ENCODE measurements around the gene LRRIQ4. TPM values are rescaled to one million over a fixed set of nuclear protein-coding genes. Genes with fewer than 3 reads are reported as not detected.

Gene LRRIQ4
- total RNA-seq, 2 donors from 2014 or later = not detected

DNA sequence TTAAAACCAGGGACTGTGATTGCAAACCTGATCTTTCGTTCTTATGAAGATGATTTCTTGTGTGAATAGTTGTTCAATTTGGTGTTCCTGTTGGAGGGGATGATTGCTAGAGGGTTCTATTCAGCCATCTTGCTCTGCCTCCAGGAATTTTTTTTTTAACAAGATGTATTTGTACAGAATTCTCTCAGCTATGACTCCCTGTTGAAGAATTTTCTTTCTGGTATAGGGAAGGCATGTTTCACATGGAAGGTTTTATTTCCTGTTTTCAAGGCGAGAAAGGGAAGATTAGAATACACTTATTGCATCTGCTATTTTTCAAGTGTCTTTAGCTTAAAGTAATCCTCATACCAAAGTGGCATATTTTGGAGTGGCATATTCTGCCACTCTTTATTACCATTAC is 5.6 kb downstream of the LRRIQ4 start:
- ATAC-seq = no peak
- Mint-ChIP-seq H3K4me1 (peaks cover 7% of the 10 kb centered on the region), H3K36me3 (ENCODE audit: low read depth) (no peaks in the 10 kb centered on the region), H3K27ac (no peak overlapping the region), H3K27me3 (peaks cover 50% of the 10 kb centered on the region), H3K4me3 (no peak overlapping the region)
- H3K9me3 ChIP-seq (ENCODE audit: control insufficient read depth, low read length, poor library complexity, severe bottlenecking) = peaks cover 3% of the 10 kb centered on the region
- no peak for DNase-seq

DNA sequence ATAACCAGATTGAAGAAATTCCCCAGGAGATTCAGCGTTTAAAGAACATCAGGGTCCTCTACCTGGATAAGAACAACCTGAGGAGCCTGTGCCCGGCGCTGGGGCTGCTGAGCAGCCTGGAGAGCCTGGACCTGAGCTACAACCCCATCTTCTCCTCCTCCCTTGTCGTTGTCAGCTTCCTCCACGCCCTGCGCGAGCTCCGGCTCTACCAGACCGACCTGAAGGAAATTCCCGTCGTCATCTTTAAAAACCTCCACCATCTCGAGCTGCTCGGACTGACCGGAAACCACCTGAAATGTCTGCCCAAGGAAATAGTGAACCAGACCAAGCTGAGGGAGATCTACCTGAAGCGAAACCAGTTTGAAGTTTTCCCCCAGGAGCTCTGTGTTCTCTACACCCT is 9.4 kb downstream of the LRRIQ4 start:
- DNase-seq (no peak), ATAC-seq (no peak)
- Mint-ChIP-seq H3K4me1 (no peaks in the 10 kb centered on the region), H3K27ac (no peak overlapping the region), H3K36me3 (ENCODE audit: low read depth) (peaks cover 2% of the 10 kb centered on the region), H3K27me3 (peaks cover 54% of the 10 kb centered on the region), H3K4me3 (no peak overlapping the region)
- H3K9me3 ChIP-seq (ENCODE audit: control insufficient read depth, low read length, poor library complexity, severe bottlenecking) = no peaks in the 10 kb centered on the region

DNA sequence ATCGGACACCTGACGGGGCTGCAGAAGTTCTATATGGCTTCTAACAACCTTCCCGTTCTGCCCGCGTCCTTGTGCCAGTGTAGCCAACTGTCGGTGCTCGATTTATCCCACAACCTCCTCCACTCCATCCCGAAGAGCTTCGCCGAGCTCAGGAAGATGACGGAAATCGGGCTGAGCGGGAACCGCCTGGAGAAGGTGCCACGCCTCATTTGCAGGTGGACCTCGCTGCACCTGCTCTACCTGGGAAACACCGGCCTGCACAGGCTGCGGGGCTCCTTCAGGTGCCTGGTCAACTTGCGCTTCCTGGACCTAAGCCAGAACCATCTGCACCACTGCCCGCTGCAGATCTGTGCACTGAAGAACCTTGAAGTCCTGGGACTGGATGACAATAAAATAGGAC is 9.9 kb downstream of the LRRIQ4 start:
- ATAC-seq (no peak), DNase-seq (no peak)
- Mint-ChIP-seq H3K27me3 (peaks cover 51% of the 10 kb centered on the region), H3K36me3 (ENCODE audit: low read depth) (peaks cover 2% of the 10 kb centered on the region), H3K4me1 (no peaks in the 10 kb centered on the region), H3K27ac (no peak overlapping the region), H3K4me3 (no peak overlapping the region)
- no peaks in the 10 kb centered on the region for H3K9me3 ChIP-seq (ENCODE audit: control insufficient read depth, low read length, poor library complexity, severe bottlenecking)

DNA sequence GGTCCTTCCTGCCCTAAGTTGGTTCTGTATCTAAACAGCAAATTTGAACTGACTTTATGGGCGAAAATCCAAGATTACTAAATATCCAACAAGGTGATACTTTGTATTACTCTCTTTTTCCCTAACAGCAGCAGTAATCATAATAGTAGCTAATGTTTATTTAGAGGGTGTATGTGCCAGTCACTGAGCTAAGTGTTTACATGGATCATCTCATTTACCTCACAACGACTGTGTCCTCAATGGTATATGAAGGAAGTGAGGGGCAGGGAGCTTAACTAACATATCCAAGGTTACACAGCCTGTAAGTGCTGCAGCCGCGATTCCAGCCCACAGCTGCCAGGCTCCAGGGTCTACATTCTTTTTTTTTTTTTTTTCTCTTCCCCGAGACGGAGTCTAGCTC is 10.3 kb downstream of the LRRIQ4 start:
- H3K9me3 ChIP-seq (ENCODE audit: control insufficient read depth, low read length, poor library complexity, severe bottlenecking) = no peaks in the 10 kb centered on the region
- H3K4me3 Mint-ChIP-seq = no peak overlapping the region
- DNase-seq (no peak), ATAC-seq (no peak)
- H3K4me1 Mint-ChIP-seq = no peaks in the 10 kb centered on the region
- H3K36me3 Mint-ChIP-seq (ENCODE audit: low read depth) = peaks cover 2% of the 10 kb centered on the region
- H3K27ac Mint-ChIP-seq = no peak overlapping the region
- peaks cover 46% of the 10 kb centered on the region for H3K27me3 Mint-ChIP-seq

DNA sequence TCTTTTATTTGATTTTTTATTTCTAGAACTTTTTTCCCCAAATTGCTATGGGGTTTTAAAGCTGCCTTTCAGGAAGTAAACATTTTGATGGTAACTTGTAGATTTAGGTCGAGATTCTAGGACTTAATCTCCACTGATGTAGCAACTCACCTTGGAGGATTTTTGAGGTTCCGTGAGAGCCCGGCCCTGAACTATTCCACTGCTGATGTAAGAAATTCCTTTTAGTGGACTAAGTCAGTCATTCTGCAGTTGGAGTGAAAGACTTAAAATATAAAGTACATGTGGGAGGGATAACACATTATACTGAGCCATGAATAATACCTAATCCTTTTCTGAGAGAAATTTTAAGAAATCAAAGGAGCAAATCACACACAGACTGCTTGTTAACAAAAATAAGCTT is 12.6 kb downstream of the LRRIQ4 start:
- H3K27ac Mint-ChIP-seq = no peak overlapping the region
- peaks cover 2% of the 10 kb centered on the region for H3K36me3 Mint-ChIP-seq (ENCODE audit: low read depth)
- H3K4me1 Mint-ChIP-seq = no peaks in the 10 kb centered on the region
- no peak for ATAC-seq
- no peak for DNase-seq
- H3K9me3 ChIP-seq (ENCODE audit: control insufficient read depth, low read length, poor library complexity, severe bottlenecking) = no peaks in the 10 kb centered on the region
- H3K4me3 Mint-ChIP-seq = no peak overlapping the region
- peaks cover 30% of the 10 kb centered on the region for H3K27me3 Mint-ChIP-seq

DNA sequence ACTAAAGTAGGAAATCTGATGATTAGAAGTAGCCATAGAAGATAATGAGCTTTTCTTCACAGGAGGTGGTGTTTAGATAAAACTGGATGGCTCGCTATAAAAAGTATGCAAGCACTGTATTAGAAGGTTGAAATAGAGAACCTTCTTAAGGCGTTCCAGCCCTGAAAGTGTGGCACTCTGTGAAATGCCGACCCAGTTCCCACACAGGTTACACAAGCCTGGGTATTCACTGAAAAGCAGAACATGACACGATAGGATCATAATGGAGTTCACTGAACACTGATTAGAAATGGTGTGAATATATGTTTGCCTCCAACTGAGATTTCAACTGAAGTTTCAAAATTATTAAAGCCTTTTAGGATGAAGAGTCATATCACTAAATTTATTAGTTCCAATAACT is 15.0 kb downstream of the LRRIQ4 start:
- no peak for DNase-seq
- ATAC-seq = no peak
- H3K9me3 ChIP-seq (ENCODE audit: control insufficient read depth, low read length, poor library complexity, severe bottlenecking) = no peaks in the 10 kb centered on the region
- Mint-ChIP-seq H3K36me3 (ENCODE audit: low read depth) (peaks cover 2% of the 10 kb centered on the region), H3K4me1 (no peaks in the 10 kb centered on the region), H3K27me3 (peaks cover 14% of the 10 kb centered on the region), H3K4me3 (no peak overlapping the region), H3K27ac (no peak overlapping the region)

DNA sequence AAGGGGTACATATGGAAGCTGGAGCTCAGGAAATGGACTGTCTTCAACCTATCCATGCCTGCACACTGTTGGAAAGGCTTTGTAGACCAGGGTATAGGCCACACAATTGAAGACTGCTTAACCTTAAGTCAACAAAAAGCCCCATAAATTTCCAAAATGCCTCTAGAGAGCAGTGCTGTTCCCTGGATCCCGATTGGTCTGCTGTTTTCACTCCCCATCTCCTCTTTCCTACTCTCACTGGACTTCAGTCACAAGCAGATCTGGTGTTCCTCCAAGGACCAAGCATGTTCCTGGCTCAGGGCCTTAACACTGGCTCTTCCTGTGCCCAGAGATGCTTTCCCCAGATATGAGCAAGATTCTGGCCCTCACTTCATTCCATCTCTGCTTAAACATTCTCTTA is 22.9 kb downstream of the LRRIQ4 start:
- Mint-ChIP-seq H3K4me1 (peaks cover 2% of the 10 kb centered on the region), H3K4me3 (no peak overlapping the region), H3K27me3 (peaks cover 24% of the 10 kb centered on the region), H3K36me3 (ENCODE audit: low read depth) (peaks cover 5% of the 10 kb centered on the region), H3K27ac (no peak overlapping the region)
- no peak for ATAC-seq
- no peaks in the 10 kb centered on the region for H3K9me3 ChIP-seq (ENCODE audit: control insufficient read depth, low read length, poor library complexity, severe bottlenecking)
- no peak for DNase-seq

DNA sequence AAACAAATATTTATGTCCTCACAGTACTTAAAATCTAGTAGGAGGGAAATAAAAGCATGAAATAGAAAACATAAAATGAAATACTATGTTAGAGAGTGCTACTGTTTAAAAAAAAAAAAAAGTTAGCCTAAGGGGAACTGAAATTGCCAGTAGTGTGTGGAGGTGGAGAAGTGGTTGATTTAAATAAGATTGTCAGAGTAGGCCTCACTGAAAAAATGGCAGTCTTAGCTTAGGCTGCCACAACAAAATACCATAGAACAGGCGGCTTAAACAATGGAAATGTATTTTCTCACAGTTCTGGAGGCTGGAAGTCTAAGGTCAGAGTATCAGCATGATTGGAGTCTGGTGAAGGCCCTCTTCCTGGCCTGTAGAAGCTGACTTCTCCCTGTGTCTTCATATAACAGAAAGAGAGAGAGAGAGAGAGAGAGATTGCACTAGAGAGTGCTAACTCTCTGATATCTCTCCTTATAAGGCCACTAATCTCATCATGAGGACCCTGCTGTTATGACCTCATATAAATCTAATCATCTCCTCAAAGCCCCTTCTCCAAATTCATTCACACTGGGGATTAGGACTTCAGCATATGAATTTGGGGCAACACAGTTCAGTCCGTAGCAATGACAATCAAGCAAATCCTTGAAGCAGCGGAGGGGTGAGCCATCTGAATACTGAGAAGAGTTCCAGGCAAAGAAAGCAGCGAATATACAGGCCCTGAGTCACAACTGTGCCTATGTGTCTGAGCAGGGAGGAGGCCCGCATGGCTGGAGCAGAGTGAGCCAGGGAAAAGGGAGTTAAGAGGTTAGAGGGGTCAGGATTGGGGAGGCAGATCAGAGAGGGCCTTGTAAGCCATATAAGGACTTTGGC is 23.6 kb downstream of the LRRIQ4 start:
- no peak for DNase-seq
- ATAC-seq = no peak
- H3K4me3 Mint-ChIP-seq = no peak overlapping the region
- peaks cover 2% of the 10 kb centered on the region for H3K4me1 Mint-ChIP-seq
- peaks cover 32% of the 10 kb centered on the region for H3K27me3 Mint-ChIP-seq
- peaks cover 5% of the 10 kb centered on the region for H3K36me3 Mint-ChIP-seq (ENCODE audit: low read depth)
- no peaks in the 10 kb centered on the region for H3K9me3 ChIP-seq (ENCODE audit: control insufficient read depth, low read length, poor library complexity, severe bottlenecking)
- no peak overlapping the region for H3K27ac Mint-ChIP-seq

DNA sequence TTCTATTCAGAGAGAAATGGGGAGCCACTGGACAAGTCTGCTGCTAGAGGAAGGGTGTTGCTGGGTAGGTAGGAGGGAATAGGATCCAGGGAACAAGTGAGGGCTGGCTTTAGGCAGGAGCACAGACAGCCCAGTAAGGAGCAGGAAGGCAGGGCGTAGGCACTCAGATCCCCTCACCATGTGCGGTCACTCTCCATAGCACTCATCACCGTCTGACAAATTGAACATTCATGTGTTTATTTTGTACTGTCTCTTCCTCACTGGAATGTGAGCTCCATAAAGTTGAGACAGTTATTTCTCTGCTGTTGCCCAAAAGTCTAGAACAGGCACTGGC is 24.2 kb downstream of the LRRIQ4 start:
- ATAC-seq = no peak
- Mint-ChIP-seq H3K36me3 (ENCODE audit: low read depth) (peaks cover 5% of the 10 kb centered on the region), H3K4me1 (peaks cover 2% of the 10 kb centered on the region), H3K4me3 (no peak overlapping the region), H3K27ac (no peak overlapping the region), H3K27me3 (peaks cover 34% of the 10 kb centered on the region)
- no peaks in the 10 kb centered on the region for H3K9me3 ChIP-seq (ENCODE audit: control insufficient read depth, low read length, poor library complexity, severe bottlenecking)
- DNase-seq = no peak

DNA sequence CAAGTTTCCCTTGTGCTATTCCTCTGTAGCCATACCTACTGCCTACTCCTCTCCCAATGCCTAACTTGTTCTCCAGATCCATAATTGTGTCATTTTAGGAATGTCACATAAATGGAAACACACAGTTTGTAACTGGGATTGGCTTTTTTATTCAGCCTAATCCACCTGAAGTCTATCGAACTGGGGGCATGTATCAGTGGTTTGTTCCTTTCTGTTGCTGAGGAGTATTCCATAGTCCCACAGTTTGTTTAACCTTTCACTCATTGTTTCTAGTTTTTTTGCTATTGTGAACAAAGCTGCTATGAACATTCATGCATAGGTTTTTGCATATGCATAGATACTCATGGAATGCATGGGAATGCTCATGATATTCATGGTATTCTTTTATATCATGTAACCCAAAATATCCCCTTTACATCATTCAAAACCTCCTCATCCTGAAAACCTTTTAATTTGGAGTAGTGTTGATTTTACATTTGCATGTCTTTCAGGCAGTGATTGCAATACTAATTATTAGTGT is 25.9 kb downstream of the LRRIQ4 start:
- Mint-ChIP-seq H3K27ac (no peak overlapping the region), H3K27me3 (peaks cover 38% of the 10 kb centered on the region), H3K4me3 (no peak overlapping the region), H3K4me1 (peaks cover 2% of the 10 kb centered on the region), H3K36me3 (ENCODE audit: low read depth) (peaks cover 5% of the 10 kb centered on the region)
- ATAC-seq (no peak), DNase-seq (no peak)
- H3K9me3 ChIP-seq (ENCODE audit: control insufficient read depth, low read length, poor library complexity, severe bottlenecking) = no peaks in the 10 kb centered on the region

DNA sequence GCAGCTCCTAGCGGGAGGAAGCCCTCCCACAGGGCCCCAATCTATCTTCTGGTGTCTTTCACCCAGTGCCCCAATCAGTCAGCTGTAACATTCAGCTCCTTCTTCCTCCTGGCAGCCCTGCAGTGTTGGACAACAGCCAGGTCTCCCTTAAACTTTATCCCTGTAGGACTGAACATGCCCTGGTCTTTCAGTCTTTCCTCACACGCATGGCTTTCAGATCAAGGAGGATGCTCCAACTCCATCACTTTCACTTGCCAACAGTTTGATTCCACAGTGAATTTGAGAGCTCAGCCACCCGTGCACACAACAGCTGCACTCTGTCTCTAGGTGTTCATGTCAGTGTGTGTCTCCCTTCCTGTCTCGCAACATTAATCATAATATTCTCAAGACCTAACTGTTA is 28.5 kb downstream of the LRRIQ4 start:
- ATAC-seq (no peak), DNase-seq (no peak)
- peaks cover 5% of the 10 kb centered on the region for H3K36me3 Mint-ChIP-seq (ENCODE audit: low read depth)
- H3K4me1 Mint-ChIP-seq = peaks cover 2% of the 10 kb centered on the region
- no peak overlapping the region for H3K27ac Mint-ChIP-seq
- H3K27me3 Mint-ChIP-seq = peaks cover 39% of the 10 kb centered on the region
- no peaks in the 10 kb centered on the region for H3K9me3 ChIP-seq (ENCODE audit: control insufficient read depth, low read length, poor library complexity, severe bottlenecking)
- no peak overlapping the region for H3K4me3 Mint-ChIP-seq

DNA sequence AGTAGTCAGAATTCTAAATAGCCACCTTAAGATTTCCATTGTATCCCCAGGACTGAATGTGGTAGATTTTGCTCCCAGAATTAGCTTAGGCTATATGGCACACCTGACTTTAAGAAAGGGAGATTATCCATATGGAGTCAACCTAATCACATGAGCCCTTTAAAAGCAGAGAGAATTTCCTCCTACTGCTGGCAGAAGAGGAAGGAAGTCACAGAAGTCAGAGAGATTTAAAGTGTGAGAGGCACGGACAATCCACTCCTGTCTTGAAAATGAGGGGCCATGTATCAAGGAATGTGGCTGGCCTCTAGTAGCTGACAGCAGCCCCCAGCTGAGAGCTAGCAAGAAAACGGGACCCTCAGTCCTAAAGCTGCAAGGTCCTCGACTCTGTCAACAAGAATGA is 30.3 kb downstream of the LRRIQ4 start:
- Mint-ChIP-seq H3K4me1 (peaks cover 2% of the 10 kb centered on the region), H3K36me3 (ENCODE audit: low read depth) (no peaks in the 10 kb centered on the region), H3K27ac (no peak overlapping the region), H3K27me3 (peaks cover 26% of the 10 kb centered on the region), H3K4me3 (no peak overlapping the region)
- DNase-seq (no peak), ATAC-seq (no peak)
- no peaks in the 10 kb centered on the region for H3K9me3 ChIP-seq (ENCODE audit: control insufficient read depth, low read length, poor library complexity, severe bottlenecking)

DNA sequence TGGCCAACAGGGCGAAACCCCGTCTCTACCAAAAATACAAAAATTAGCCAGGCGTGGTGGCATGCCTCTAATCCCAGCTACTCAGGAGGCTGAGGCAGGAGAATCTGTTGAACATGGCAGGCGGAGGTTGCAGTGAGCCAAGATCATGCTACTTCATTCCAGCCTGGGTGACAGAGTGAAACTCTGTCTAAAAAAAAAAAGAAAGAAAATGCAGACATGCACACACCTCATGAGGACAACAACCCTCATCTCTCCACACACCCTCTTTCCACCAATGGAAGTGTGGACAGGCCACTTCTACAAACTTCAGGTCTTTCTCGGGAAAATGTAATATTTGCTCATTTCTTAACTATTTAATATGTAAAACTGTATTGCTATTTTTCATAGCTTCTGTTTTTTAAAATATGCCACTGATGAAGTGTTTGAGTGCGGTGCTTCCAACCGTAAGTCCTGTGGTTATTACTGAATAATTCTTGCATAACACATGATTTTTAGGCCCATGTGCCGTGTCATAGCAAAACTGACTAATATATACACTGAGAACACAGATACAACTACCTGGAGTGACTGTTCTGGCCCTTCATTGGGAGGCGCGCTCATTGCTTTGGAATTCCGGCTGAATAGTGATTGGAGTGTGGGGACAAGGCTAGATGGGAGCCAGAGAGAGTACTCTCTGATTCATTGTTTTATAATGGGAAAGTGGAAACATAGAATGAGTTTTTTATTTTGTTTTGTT is 34.0 kb downstream of the LRRIQ4 start:
- no peaks in the 10 kb centered on the region for H3K9me3 ChIP-seq (ENCODE audit: control insufficient read depth, low read length, poor library complexity, severe bottlenecking)
- Mint-ChIP-seq H3K36me3 (ENCODE audit: low read depth) (no peaks in the 10 kb centered on the region), H3K4me3 (no peak overlapping the region), H3K27ac (peak overlapping the region; percentile 21), H3K4me1 (no peaks in the 10 kb centered on the region), H3K27me3 (peaks cover 14% of the 10 kb centered on the region)
- DNase-seq (no peak), ATAC-seq (no peak)

Measured in T-helper 17 cell (primary cell).